Stimulated activated CD4-positive, alpha-beta T cell treated with anti-CD3 and anti-CD28 coated beads, Interleukin-1b, Interleukin-23, amount 100 ng/mL, for 4 hours (primary cell): ENCODE data around the gene ZNF385B.

Source experiments
- DNase-seq, 2 donors: peaks; one replicate each; pipeline ENCODE4 v3.0.0-alpha.2; 2020; ENCODE audit warnings: low read depth in 2 of 2

Gene ZNF385B

DNA sequence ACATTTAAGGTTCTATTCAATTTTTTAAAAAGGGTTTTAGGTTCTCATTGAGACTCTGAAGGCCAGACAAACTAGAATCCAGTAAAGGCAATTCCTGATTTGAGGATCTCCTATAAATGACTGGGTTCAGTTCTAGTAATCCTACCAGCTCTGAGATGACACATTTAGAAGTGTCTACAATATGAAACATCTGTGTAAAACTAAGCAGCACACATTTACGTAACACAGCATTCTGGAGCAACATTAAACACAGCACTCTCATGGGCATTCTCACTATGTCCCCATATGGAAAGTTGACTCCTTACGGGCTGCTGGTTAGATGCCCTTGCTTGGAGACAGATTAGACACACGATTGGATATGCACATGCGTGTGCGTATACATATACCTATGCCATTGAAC lies 114.4 kb downstream of the ZNF385B start:
- no peak for DNase-seq

DNA sequence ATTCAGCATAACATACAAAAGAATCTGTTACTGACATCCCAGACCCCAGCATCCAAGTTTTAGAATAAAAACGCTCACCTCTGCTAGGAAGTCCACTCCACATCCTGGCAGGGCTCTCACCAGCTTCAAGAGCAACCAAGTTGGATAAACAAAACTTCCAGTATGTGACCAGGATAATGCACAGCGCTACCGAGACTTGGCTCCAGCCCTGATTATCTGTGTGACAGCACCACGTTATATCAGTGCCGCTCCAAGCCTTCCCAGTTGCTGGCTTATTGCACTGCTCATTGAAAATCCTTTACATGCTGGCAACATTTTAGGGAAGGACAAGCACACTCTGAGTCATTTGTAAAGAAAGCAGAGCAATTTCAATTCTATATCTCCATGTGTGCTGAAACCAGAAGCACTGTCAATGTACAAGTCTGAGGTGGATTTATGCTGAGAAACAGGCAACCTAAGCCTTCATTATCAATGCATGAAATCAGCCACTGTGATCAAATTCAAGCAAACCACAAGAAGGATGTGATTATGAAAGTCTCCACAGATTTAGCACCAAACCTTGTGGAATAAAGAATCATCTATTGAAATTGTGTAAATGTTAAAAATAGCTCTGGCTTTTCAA lies 115.7 kb downstream of the ZNF385B start:
- DNase-seq, result no peak

DNA sequence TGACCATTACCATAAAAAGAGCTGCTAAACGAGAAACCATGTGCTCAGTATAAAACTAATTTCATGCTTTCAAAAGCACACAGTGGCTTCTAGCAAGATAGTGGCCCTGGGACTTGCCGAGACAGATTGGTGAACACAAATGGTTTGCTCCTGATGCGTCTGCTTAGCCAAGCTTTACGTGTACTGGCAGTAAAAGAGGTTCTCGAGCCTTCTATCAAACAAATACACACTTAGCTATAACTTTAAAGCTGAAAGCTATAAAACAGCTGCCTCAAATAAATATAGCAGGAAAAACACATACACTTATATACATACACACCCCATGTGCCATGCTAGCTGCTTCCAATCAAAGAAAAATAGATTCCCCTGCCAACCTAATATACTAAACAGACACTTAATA lies 117.0 kb downstream of the ZNF385B start:
- no peak for DNase-seq

DNA sequence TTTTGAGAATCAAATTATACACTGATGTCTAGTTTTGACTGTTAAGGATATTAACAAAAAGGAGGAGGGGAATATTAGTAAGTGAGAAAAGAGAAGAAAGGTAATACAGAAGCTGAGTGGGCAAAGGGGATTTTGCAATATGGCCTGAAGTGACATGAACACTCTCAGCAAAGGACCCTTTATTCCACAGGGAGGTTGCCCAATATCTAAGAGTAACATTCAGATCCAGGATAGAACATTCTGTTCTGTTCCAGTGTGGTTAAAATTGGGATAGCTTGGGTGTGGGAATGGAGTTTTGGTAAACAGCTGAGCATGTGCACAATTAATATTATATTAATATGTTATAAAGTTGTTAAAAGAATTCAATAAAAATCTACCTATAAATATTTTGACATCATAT lies 120.1 kb downstream of the ZNF385B start:
- DNase-seq, result no peak

DNA sequence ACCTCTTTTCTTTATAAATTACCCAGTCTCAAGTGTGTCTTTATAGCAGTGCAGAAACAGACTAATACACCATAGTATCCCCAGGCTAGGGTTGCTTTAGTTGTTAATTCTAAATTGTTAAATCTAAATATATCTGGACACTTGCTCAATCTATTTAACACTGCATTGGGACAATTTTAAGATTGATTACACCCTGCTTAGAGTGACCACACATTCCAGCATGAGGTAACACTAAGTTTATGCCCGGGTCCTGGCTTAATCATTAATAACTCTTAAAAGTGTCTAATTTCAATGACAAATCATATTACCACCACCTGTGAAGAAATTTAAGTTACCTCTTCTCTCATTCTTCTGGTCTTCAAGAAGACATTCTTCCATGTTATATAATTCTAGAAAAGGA lies 131.4 kb downstream of the ZNF385B start:
- DNase-seq, result no peak

DNA sequence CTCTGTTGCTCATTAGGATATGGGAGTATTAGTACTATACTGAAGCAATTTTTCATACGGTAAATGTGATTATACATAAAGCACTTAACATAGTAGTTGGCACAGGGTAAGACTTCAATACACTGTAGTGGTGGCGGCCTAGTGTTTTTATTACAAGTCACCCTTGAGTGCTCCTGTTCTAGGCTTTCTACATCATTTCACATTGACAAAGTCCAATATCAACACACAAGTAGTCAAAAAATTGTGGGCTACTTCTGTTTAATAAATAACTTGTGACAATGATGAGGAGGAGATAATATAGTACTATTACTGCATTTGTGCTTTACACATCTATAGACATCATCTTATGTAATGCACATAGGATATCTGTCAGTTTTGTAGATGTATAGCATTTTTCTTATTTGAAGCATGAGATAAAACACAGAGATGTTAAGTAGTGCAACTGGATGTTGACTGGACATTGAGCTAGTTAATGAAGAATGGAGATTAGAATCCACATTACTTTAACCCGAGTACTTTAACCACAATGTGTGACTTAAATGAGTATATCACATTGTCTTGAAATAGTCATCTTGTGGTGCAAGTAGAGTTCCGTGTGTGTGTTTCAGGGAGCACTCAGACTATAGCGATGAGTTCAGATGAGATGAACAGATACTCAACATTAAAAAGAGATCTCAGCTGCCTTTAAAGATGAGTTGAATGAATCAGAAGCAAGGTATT lies 134.8 kb downstream of the ZNF385B start:
- DNase-seq, result no peak

DNA sequence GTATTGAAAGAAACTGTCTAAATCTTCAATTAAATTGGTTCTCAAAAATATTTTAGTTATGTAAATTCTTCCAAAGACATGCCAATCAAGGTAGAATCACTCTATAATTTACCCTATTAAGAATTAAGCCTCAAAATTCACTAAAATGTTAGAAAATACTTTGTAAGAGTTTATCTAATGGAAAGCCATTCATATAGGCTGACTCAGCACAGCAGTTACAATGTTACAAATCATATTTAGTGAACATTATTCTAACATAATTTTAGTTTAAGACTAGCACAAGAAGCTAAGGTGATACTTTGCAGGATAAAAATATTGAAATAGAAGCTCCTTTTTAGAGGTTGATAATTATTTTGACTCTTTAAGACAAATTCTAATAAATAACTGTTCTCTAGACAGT lies 137.0 kb downstream of the ZNF385B start:
- no peak for DNase-seq

DNA sequence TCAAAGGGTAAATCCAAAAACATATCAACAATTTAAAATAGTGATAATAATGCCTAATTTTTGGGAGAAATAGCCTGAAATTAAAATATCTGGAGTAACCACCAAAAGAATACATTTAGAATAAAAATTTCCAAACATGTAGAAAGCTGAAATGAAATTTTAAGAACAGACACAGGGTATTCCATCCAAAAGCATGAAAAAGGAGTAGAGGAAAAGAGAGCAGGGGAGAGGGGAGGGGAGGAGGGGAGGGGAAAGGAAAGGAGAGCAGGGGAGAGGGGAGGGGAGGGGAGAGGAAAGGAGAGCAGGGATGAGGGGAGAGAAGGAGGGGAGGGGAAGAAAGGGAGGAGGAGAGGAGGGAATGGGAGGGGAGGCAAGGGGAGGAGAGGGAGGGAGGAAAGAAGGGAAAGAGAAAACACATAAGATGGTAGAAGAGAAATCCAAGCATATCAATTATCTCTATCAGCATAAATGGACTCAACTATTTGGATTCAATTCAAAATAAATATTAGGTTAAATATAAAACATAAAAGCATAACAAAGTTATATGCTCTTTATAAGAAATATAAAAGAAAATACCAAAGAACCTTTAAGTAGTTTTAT lies 141.1 kb downstream of the ZNF385B start:
- DNase-seq, result no peak

DNA sequence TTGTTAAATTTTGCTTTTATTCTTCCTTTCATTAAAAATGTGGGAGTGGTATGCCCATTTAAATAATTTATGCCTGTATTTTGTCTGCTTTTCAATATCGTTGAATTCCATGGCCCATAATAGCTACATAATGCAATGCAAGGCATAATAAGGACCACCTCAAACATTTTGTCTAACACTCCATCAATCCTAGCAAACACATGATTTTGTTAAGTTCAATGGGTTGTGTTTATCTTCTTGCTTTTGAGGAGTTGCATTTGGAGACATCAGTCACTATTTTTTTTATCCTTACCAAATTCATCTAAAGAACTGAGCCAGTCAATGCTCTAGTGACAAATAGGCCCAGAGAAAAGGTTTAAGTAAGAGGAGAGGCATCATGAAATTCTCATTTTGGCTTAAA lies 145.5 kb downstream of the ZNF385B start:
- no peak for DNase-seq

DNA sequence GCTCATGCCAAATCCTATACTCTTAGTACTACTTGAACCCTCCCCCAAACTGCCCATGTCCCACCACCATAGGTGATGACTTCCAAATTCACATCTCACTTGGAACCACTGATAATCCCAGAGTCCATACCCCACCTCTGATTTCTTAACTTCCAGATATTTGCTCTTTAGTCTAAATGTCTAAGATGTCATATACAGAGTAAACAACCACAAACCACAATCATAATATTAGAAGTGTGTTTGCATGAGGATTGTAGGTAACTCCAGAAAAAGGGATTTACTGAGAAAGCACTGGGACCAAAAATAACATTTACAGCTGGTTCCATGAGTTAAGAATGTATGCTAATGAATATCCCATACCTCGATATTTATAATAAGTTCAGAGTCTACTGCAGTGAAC lies 146.2 kb downstream of the ZNF385B start:
- DNase-seq, result no peak

DNA sequence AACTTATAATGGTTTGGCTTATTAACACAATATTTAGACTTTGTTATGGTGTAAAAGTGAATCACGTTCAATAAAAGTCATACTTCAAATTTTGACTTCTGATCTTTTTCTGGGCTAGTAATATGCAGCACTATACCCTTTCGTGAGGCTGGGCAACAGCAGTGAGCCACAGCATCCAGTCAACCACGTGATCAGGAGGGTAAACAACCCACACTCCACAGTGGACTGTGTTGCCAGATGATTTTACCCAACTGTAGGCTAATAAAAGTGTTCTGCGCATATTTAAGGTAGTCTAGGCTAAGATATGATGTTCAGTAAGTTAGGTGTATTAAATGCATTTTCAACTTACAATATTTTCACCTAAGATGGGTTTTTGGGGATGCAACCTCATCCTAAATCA lies 148.6 kb downstream of the ZNF385B start:
- no peak for DNase-seq

DNA sequence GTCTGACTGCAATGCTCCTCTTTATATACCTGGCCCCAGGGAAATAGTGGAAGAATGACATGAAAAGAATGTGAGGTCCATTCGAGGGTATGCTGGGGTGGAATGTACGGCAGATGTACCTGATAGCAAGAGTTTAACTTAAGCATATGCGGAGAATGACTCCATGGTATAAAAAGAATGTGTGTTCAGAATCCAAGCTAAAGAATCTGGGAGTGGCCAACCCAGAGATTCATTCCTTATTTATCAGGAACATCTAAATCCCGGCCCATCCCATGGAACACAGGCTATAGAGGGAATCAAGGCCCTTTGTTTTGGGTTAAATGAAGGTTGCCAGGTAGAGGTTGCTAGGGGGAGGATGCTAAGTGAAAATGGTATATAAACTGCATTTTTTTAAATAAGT lies 150.0 kb downstream of the ZNF385B start:
- no peak for DNase-seq

DNA sequence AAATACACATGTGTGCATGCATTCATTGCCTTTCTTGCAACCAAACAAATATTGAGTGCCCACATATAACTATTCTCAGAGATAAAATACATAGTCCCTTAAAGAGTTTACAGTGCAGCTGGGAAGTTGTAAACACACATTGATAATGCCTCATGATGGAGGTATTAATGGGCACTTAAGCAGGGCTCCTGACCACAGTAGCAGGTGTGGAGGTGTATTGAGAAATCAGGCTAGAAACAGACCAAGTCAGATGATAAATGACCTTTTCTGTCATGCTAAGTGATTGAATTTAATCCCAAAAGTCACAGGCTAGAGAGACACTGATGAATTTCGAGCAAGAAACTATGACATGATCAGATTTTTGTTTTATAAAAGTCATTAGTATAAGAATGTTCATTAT lies 157.7 kb downstream of the ZNF385B start:
- no peak for DNase-seq

DNA sequence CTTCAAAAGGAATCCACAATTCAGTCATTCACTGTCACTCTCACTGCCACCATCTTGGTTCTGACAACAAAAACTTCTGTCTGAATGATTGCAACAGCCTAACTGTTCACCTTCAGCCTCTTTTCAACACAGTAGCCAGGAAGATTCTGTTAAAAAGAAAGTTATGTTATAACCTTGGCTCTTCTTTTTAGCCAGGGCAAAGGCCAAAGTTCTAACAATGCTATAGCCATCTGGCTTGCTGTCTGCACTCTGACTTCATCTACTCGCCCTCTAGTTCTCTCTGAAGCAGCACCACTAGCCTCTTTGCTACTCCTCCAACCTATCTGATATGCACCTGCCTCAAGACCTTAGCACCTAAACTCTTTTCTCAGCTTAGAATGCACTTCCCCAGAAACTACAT lies 158.5 kb downstream of the ZNF385B start:
- no peak for DNase-seq

DNA sequence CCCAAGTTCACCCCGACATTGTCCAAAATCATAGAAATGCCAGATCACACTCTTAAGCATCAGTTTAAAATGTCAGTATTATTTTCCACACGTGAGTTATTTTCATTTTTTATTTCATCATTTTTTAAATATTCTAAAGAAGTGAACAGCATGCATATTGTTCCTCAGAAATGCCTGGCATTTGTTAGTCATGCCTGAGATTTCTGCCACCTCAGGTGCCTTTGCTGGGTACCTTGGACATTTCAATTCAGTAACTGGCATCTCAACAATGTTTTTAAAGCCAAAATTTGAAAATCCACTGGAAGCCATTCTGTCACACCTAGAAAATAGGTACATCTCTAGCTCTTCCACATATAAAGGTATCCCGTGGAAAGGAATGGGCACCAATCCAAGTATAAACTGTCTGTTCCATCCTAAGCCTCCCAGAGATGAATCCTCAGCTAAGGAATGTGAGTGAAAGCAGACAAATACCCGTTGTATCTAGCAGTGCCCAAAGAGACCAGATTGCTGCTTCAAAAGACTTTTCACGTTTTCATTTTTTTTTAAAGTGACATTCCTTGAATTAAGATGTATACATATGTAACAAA lies 159.8 kb downstream of the ZNF385B start:
- DNase-seq, result no peak

DNA sequence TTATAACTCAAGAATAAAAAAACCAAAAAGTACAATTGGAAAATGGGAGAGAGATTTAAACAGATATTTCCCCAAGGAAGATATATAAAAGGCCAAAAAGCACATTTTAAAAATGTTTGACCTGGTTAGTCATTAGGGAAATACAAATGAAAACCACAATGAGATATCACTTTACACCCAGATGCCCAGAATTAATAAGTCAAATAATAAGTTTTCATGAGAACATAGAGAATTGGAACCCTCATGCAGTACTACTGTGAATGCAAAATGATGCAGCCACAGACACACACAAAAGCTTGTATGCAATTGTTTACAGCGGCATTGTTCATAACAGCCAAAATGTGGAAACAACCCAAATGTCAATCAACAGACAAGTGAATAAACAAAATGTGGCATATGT lies 165.9 kb downstream of the ZNF385B start:
- no peak for DNase-seq

DNA sequence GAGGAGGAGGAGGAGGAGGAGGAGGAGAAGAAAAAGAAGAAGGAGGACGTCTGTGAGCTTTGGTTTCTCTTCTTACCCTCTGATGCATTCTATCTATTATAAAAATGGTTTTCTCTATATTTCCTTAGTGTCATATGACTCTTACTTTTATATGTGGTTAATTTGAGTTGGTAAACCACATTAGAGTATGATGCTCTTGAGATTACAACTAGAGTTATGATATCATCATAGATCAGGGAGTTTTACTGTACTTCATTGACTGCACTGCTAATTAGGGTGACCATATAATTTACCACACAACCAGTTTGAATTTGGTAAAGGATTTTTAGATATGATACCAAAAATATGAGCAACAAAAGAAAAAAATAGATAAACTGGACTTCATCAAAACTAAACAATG lies 166.4 kb downstream of the ZNF385B start:
- no peak for DNase-seq

DNA sequence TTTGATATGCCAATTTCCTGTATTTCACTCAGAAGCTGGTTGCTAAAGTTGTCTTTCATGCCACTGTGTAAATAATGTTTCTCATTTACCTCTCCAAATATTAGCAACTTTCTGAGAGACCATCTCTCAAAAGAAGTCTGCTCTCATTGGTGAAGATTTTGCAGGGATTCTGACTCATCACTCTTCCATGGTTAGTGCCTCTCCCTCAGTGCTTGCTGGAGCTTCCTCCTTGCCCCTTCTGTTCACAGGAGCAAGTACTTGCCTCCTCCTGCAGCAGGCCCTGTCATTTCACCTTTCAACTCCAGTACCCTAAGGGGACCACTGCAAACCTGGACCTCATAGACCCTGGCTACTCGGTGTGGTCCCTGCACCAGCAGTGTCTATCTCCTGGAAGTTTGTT lies 168.8 kb downstream of the ZNF385B start:
- no peak for DNase-seq

DNA sequence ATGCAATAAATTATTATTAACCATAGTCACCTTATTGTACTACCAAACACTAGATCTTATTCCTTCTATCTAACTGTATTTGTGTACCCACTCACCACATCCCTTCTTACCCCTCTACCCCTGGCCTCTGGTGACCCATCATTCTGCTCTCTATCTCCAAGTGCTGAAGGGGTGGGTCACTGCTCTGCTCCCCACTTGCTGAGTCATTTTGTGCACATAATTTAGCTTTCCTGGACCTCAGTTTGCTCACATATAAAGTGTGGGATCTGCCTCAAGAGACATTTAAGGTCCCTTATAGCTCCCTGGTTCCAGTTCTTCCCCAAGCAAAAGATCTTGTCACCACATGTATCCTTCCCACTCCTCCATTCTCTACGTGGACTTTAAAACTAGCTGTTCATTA lies 169.4 kb downstream of the ZNF385B start:
- no peak for DNase-seq

DNA sequence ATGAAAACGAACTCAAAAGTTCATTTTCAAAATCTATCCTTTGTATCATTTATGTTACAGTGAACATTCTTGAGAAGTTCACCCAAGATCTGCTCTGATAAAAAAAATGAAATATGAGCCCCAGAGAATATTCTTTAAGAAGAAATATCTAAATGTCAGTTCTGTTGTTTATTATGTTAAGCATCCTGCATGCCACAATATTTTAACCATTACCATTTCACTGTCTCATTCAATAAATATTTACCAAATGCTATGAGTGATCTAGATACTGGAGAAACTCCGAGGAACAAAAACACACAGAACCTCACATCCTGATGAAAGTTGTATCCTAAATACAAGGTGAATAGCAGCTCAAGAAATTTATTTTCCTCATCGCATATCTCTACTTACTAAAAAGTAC lies 170.2 kb downstream of the ZNF385B start:
- no peak for DNase-seq

DNA sequence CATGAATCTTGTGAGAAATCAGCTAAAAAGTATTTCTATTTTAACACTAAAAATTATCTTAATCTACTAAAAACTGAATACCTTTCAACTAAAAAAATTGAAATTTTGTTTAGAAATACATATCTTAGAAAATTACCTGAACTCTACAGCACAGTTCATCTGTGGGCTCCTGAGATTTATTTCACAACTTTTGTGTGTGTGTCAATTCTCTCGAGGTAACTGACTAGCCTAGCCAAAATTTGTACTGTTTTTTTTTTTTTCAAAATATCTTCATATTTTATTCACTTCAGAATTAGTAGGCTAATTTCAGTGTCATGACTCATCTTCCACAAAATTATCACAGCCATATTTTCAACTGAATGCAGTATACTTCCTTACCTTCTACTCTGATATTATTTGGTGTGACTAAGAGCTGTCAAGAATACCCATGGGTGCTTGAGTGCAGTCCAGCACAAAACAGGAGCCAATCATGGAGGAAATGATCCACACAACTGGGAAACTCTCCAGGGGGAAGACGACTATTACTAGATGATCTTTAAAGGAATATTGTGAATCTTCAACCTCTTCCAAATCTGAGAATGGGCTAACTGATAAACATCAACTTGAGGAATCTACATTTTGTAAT lies 174.6 kb downstream of the ZNF385B start:
- DNase-seq, result no peak

DNA sequence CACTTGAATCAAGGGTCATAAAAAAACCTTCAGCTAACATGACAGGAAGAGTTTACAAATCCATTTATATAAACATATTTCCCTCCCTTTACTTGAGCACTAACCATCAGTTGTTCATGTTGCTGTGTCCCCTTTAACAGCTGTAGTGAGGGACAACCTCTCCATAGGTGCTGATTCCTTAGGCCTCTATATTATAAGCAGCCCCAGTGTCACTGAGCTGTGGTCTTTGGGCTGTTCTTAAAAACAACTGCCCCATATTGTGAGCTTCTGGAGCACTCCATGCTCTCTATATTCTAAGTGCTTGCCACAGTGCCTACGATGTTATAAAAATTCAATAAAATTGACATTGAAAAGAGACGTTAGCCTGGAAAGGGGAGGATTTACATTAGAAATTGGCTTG lies 175.3 kb downstream of the ZNF385B start:
- DNase-seq, result no peak

DNA sequence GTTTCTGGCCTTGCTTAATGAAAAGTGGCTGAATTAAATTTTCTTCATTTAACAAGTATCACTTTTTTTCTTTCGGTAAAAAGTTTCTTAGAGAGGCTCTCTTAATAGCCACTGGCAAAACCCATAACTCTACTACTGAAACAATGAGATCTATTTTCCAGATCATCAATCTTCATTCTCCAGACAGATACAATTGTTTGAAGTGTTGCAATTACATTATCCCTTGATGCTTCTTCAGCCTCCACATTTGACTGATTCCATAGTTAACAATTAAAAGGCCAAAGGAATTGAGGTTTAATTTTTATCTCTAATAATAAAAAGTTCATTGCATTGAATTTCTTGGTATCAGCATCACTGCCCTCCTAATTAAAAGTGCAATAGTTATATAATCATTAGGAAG lies 176.3 kb downstream of the ZNF385B start:
- DNase-seq, result no peak
